Mesothelial cell of epicardium (in vitro differentiated cells): ENCODE data around the gene CACNA1A. TPM values are rescaled to one million over a fixed set of nuclear protein-coding genes. Genes with fewer than 3 reads are reported as not detected.

Experiments used
- DNase-seq, 2 experiments: peaks; one replicate each; pipeline ENCODE4 v3.0.0; 2021; ENCODE audit warnings: low spot score in 2 of 2; ENCODE audit not compliant: unreplicated experiment in 2 of 2
- H3K27ac Mint-ChIP-seq: 2 replicates; pipeline ENCODE4 v1.8.0; 2021; ENCODE audit warnings: mixed read lengths
- H3K27me3 Mint-ChIP-seq: 2 replicates; pipeline ENCODE4 v1.8.0; 2021; ENCODE audit warnings: low read depth, mixed read lengths
- H3K36me3 Mint-ChIP-seq: 2 replicates; pipeline ENCODE4 v1.8.0; 2021; ENCODE audit warnings: mixed read lengths
- H3K4me1 Mint-ChIP-seq: 2 replicates; pipeline ENCODE4 v1.8.0; 2021; ENCODE audit warnings: mixed read lengths
- H3K4me3 Mint-ChIP-seq: 2 replicates; pipeline ENCODE4 v1.8.0; 2021; ENCODE audit warnings: mild to moderate bottlenecking, moderate library complexity, mixed read lengths
- H3K9me3 Mint-ChIP-seq: 2 replicates; pipeline ENCODE4 v1.8.0; 2021; ENCODE audit warnings: mixed read lengths
- total RNA-seq: library from RNA; stranded (reverse); gene quantifications from 3 replicates; pipeline ENCODE4 v1.2.1, GENCODE V29; 2021
- TF ChIP-seq, protein P1 (sequence below): fragments of 200-600 bp; sonication (generic); IDR thresholded peaks from one replicate; pipeline ENCODE4 v1.5.0; 2021; ENCODE audit warnings: antibody characterized with exemption; ENCODE audit not compliant: unreplicated experiment

The CACNA1A gene
- total RNA-seq, 1 donor from 2014 or later: 1.0 TPM

- Mint-ChIP-seq H3K9me3 (peaks cover 8% of the 10 kb centered on the region), H3K4me3 (no peak overlapping the region), H3K27me3 (peaks cover 47% of the 10 kb centered on the region), H3K36me3 (no peaks in the 10 kb centered on the region), H3K4me1 (no peaks in the 10 kb centered on the region), H3K27ac (no peak overlapping the region)
- no peak for DNase-seq
- TF ChIP-seq, protein P1, sequence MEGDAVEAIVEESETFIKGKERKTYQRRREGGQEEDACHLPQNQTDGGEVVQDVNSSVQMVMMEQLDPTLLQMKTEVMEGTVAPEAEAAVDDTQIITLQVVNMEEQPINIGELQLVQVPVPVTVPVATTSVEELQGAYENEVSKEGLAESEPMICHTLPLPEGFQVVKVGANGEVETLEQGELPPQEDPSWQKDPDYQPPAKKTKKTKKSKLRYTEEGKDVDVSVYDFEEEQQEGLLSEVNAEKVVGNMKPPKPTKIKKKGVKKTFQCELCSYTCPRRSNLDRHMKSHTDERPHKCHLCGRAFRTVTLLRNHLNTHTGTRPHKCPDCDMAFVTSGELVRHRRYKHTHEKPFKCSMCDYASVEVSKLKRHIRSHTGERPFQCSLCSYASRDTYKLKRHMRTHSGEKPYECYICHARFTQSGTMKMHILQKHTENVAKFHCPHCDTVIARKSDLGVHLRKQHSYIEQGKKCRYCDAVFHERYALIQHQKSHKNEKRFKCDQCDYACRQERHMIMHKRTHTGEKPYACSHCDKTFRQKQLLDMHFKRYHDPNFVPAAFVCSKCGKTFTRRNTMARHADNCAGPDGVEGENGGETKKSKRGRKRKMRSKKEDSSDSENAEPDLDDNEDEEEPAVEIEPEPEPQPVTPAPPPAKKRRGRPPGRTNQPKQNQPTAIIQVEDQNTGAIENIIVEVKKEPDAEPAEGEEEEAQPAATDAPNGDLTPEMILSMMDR: no peak
Measured at GRCh38 chr19:13255719-13256059, 250.6 kb downstream of the CACNA1A start.

GRCh38 chr19:13255041-13255718 is 251.1 kb downstream of the CACNA1A start:
- Mint-ChIP-seq H3K27ac (no peak overlapping the region), H3K27me3 (peaks cover 47% of the 10 kb centered on the region), H3K36me3 (no peaks in the 10 kb centered on the region)

DNA sequence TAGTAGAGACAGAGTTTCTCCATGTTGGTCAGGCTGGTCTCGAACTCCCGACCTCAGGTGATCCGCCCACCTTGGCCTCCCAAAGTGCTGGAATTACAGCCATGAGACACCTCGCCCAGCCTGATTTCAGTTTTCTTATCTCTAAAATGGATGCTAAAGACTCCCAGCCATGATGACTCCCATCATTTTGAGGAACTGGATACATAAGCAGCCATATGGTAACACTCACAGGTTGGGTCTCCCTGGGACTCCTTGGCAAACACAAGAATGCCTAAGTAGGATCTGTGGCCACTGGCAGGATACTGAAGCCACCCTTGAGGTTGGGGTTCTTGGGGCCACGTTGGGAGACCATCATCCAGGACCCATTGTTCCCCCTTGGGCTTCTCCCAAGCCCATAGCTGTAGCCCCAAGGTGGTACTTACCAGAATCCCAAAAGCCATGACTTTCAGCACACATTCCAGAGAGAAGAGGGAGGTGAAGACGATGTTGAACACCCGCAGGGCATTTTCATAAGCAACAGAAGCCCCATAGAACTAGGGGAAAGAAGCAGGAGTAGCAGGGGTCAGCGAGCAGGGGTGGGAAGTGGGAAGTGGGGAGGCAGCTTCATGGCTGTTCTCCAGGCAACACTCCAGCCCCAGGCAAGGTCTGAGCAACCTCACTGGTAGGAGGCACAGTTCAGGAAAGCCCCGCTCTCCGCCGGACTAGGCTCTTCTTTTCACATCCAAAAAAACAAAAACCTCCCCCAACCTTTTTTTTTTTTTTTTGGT is 253.5 kb downstream of the CACNA1A start:
- Mint-ChIP-seq H3K36me3 (no peaks in the 10 kb centered on the region), H3K9me3 (peaks cover 8% of the 10 kb centered on the region), H3K4me1 (no peaks in the 10 kb centered on the region), H3K27ac (no peak overlapping the region), H3K27me3 (peaks cover 39% of the 10 kb centered on the region), H3K4me3 (no peak overlapping the region)
- DNase-seq: no peak
- TF ChIP-seq, protein P1: no peak

More at GRCh38 chr19:13255041-13255718, 251.1 kb downstream of the CACNA1A start:
- Mint-ChIP-seq H3K9me3 (peaks cover 8% of the 10 kb centered on the region), H3K4me1 (no peaks in the 10 kb centered on the region), H3K4me3 (no peak overlapping the region)
- TF ChIP-seq, protein P1: no peak
- DNase-seq: no peak

GRCh38 chr19:13244920-13245319 is 261.4 kb downstream of the CACNA1A start:
- no peak overlapping the region for H3K4me3 Mint-ChIP-seq
- H3K9me3 Mint-ChIP-seq: no peaks in the 10 kb centered on the region
- H3K36me3 Mint-ChIP-seq: no peaks in the 10 kb centered on the region
- peaks cover 4% of the 10 kb centered on the region for H3K4me1 Mint-ChIP-seq
- no peak for DNase-seq
- TF ChIP-seq, protein P1: no peak
- H3K27ac Mint-ChIP-seq: no peak overlapping the region
- peaks cover 9% of the 10 kb centered on the region for H3K27me3 Mint-ChIP-seq

- Mint-ChIP-seq H3K36me3 (no peaks in the 10 kb centered on the region), H3K4me3 (no peak overlapping the region), H3K4me1 (peaks cover 4% of the 10 kb centered on the region), H3K27ac (no peak overlapping the region), H3K9me3 (no peaks in the 10 kb centered on the region), H3K27me3 (peaks cover 15% of the 10 kb centered on the region)
- TF ChIP-seq, protein P1: no peak
- DNase-seq: no peak
Measured at GRCh38 chr19:13241231-13242104, 264.8 kb downstream of the CACNA1A start.
